Osteoblast (primary cell): ENCODE measurements around the gene LTB4R. TPM values are rescaled to one million over a fixed set of nuclear protein-coding genes. Genes with fewer than 3 reads are reported as not detected.
A peak's percentile ranks its signal among the peaks of the same experiment; 100 is the strongest.
"Not testable (repeated sequence)": the region's sequence is repeated elsewhere in the genome, so short reads cannot be mapped to it uniquely, and the experiment has no call there.

Source experiments
- DNase-seq: peaks from one replicate; pipeline ENCODE4 v3.0.0; 2011; ENCODE audit warnings: low spot score, mixed read lengths; ENCODE audit not compliant: insufficient read length; ENCODE audit errors: missing footprints
- H2AFZ ChIP-seq: 2 replicates; pipeline ENCODE4 v1.6.0; 2011; ENCODE audit warnings: mild to moderate bottlenecking, low read length
- H3K27ac ChIP-seq: 2 replicates; pipeline ENCODE4 v1.5.1; 2011; ENCODE audit warnings: mild to moderate bottlenecking, low read depth, low read length, moderate library complexity
- H3K27me3 ChIP-seq: 2 replicates; pipeline ENCODE4 v1.6.0; 2012; ENCODE audit warnings: mild to moderate bottlenecking, control low read depth, inconsistent platforms, low read length, moderate library complexity; ENCODE audit not compliant: insufficient read depth
- H3K36me3 ChIP-seq: 2 replicates; pipeline ENCODE4 v1.5.1; 2011; ENCODE audit warnings: mild to moderate bottlenecking, low read length, control low read depth, moderate library complexity; ENCODE audit not compliant: insufficient read depth
- H3K4me1 ChIP-seq: 2 replicates; pipeline ENCODE4 v1.5.1; 2011; ENCODE audit warnings: mild to moderate bottlenecking, low read length, control low read depth, moderate library complexity; ENCODE audit not compliant: insufficient read depth
- H3K4me2 ChIP-seq: 2 replicates; pipeline ENCODE4 v1.6.0; 2011; ENCODE audit warnings: mild to moderate bottlenecking, low read length; ENCODE audit not compliant: insufficient read depth
- H3K4me3 ChIP-seq: fragments of 200-600 bp; sonication (generic); 3 replicates; pipeline ENCODE4 v1.5.1; 2012; ENCODE audit warnings: mild to moderate bottlenecking, low read length, inconsistent platforms; ENCODE audit not compliant: insufficient read depth
- H3K79me2 ChIP-seq: 2 replicates; pipeline ENCODE4 v1.6.0; 2012; ENCODE audit warnings: mild to moderate bottlenecking, low read length, control low read depth, inconsistent platforms; ENCODE audit not compliant: insufficient read depth
- H3K9me3 ChIP-seq: 2 replicates; pipeline ENCODE4 v1.5.1; 2011; ENCODE audit warnings: low read depth, low read length, control low read depth
- H4K20me1 ChIP-seq: 2 replicates; pipeline ENCODE4 v1.6.0; 2012; ENCODE audit warnings: mild to moderate bottlenecking, low read length, control low read depth; ENCODE audit not compliant: insufficient read depth
- CTCF ChIP-seq: IDR thresholded peaks from 2 replicates; pipeline ENCODE4 v1.5.1; 2011; ENCODE audit warnings: mild to moderate bottlenecking, low read depth, low read length, moderate library complexity; ENCODE audit errors: extremely low read depth
- total RNA-seq: library from RNA; depleted of rRNA; stranded (reverse); fragments of >200 nt; gene quantifications from 2 replicates; pipeline ENCODE4 v1.2.3, GENCODE V29; 2012

The LTB4R gene
- total RNA-seq, 1 donor, result 1.8 TPM

GRCh38 chr14:24349742-24350141 is 38.4 kb downstream of the LTB4R start:
- Histone ChIP-seq H3K4me3 (no peak overlapping the region), H3K9me3 (no peaks in the 10 kb centered on the region), H2AFZ (no peak overlapping the region), H4K20me1 (no peaks in the 10 kb centered on the region), H3K4me2 (no peak overlapping the region), H3K36me3 (no peaks in the 10 kb centered on the region), H3K79me2 (no peaks in the 10 kb centered on the region), H3K27ac (no peak overlapping the region), H3K27me3 (no peaks in the 10 kb centered on the region), H3K4me1 (peaks cover 30% of the 10 kb centered on the region)
- no peak for TF ChIP-seq CTCF
- no peak for DNase-seq

- Histone ChIP-seq H3K27me3 (no peaks in the 10 kb centered on the region), H3K4me1 (peaks cover 30% of the 10 kb centered on the region), H3K27ac (peak overlapping the region; percentile 17), H3K36me3 (no peaks in the 10 kb centered on the region), H3K4me3 (no peak overlapping the region), H4K20me1 (no peaks in the 10 kb centered on the region), H2AFZ (peak overlapping the region; percentile 71), H3K79me2 (no peaks in the 10 kb centered on the region), H3K9me3 (no peaks in the 10 kb centered on the region), H3K4me2 (peak overlapping the region; percentile 34)
- peak; percentile 76 for DNase-seq
- TF ChIP-seq CTCF, result peak; percentile 6
Observed at GRCh38 chr14:24351517-24351916, 40.2 kb downstream of the LTB4R start.

- TF ChIP-seq CTCF, result no peak
- Histone ChIP-seq H3K4me1 (peaks cover 30% of the 10 kb centered on the region), H3K9me3 (no peaks in the 10 kb centered on the region), H3K4me2 (no peak overlapping the region), H3K79me2 (no peaks in the 10 kb centered on the region), H3K4me3 (no peak overlapping the region), H3K27me3 (no peaks in the 10 kb centered on the region), H3K27ac (no peak overlapping the region), H3K36me3 (no peaks in the 10 kb centered on the region), H2AFZ (no peak overlapping the region), H4K20me1 (no peaks in the 10 kb centered on the region)
- DNase-seq, result peak; percentile 32
Observed at GRCh38 chr14:24353559-24354481, 42.5 kb downstream of the LTB4R start.

GRCh38 chr14:24354482-24354825 is 43.2 kb downstream of the LTB4R start:
- not testable (repeated sequence) for H3K4me3 ChIP-seq, H3K9me3 ChIP-seq, H3K4me2 ChIP-seq, H3K36me3 ChIP-seq, DNase-seq, H2AFZ ChIP-seq, H3K27me3 ChIP-seq, H4K20me1 ChIP-seq, H3K79me2 ChIP-seq
- Histone ChIP-seq H3K27ac (peak overlapping the region; percentile 9), H3K4me1 (peaks cover 30% of the 10 kb centered on the region)
